HG03280 (cell line): ENCODE measurements around the gene PAX8.
"Not testable (repeated sequence)": the region's sequence is repeated elsewhere in the genome, so short reads cannot be mapped to it uniquely, and the experiment has no call there.

Experiments
- ATAC-seq: cut with Tn5 transposase; IDR thresholded peaks from one replicate; pipeline ENCODE4 v1.9.1; 2021; ENCODE audit warnings: mild to moderate bottlenecking, moderate library complexity; ENCODE audit not compliant: unreplicated experiment

PAX8 gene

DNA sequence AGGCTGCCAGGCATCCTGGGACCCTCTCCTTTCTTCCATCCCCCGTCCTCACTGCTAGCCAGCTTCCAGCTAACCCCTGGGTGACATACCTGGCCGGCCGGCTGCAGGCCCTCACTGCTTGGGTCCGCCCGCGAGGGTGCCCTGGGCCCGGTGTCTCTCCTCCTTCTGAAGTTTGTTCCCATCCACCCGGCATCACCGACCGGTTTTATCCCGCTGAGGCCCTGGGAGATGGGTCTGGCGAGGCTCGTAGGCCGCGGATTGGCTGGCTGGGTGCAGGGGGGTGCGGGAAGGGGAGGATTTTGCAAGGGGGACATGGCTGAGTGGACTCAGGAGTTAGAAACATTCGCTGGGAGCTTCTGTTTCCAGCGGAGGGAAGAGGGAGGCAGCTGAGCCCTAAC lies at the start of gene PAX8:
PAX8 (minus strand) TSS at position 180 of the 398 bp plus-strand sequence. CDS start 527 bp downstream, outside the sequence.
- ATAC-seq, result no peak

DNA sequence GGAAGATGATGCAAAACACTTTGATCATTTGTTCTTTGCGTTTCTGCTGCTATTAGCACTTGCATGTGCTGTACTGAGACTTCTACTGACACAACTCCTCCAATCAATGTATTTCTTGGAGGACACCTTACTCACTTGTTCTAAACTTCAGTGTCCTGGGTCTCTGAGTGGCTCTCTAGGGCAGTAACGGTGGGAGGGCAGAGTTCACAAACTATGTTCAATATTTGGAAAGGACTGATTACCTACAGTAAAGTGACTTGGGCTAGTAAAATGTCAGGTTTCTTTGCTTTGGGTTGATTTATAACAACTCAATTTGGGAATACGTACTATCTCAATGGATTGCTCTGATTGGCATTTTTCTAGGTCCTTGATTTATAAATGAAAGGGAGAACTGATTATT lies 49.3 kb upstream of the PAX8 start:
- ATAC-seq, result no peak

DNA sequence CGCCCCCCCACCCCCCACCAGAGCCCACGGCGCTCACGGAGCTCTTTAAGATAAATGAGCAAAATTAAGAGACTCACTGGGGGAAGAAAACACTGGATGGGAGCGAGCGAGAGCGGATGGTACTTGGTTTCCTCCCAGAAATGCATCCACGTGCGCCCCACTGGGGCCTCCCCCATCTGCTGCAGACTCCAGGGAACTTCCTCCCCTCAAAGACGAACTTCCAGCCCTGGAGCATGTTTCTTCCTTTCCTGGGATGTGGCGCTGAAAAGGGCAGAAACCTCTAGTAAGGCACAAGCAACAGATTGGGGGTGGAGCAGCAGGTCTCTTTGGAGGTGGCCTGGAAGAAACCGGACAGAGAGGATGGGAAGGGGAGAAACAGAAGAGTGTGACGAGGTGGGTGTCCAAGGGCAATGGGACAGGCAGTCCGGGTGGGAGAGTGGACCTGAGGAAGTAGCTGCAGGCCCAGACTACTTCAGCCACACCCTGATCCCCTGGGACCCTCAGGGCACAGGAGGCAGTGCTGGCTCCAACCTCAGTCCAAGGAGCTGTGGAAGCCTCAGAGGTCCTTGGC lies 46.5 kb upstream of the PAX8 start:
- not testable (repeated sequence) for ATAC-seq

DNA sequence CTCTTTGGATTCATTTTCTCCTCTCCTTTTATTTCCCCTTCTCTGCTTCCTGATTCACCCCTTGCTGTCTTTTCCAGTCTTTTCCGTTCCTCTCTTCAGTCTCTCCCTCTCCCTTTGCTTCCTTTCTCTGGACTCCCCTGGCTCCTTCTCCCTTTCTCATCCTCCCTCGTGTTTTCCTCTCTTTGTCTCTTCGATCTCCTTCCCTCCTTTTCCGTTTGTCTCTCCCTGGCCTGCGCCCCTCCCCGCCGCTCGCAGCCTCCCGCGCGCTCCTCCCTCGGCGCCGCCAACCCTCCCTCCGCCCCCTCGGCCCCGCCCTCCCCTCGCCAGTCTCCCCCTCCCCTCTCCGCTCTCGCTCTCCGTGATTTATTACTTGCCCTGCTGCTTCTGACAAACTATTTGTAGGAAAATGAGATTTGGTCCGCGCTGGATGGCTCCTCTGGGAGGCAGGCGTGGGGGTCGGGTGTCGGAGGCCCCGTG lies 46.0 kb upstream of the PAX8 start:
- ATAC-seq, result no peak

DNA sequence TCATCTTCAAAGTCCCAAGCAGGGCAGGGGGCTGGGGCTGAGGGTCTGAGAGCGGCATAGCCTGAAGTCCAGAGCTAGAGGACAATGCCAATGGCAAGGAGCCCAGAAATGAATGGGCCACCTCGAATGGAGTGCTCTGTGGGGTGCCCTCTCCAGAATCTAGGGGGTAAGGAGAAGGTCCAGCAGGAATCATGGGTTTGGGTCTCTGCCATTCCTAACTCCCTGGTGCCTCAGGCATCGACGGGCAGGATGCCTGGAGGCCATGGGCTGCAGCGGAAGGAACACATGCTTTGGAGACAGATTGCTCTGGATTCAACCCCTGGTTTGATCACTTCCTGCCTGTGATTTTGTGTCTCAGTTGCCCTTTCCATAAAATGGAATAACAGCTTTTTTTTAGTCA lies 44.4 kb upstream of the PAX8 start:
- ATAC-seq, result not testable (repeated sequence)

DNA sequence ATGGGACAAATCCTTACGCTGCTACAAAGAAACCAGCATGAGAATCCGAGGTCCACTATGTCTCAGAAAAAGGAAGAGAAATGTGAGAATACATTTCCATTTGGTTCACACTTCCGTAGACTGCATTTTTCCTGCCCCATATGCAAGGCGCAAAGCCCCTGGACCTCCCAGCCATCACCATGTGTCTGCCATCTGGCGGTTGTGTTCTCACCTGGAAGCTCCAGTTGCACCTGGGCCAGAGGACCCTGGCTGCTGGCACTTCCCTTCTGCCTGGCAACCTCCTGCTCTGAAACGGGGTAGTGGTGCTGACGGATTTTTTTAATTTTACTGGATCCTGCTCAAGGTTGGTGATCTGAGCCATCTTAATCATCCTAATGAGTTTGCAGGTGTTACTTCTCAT lies 41.4 kb upstream of the PAX8 start:
- not testable (repeated sequence) for ATAC-seq

DNA sequence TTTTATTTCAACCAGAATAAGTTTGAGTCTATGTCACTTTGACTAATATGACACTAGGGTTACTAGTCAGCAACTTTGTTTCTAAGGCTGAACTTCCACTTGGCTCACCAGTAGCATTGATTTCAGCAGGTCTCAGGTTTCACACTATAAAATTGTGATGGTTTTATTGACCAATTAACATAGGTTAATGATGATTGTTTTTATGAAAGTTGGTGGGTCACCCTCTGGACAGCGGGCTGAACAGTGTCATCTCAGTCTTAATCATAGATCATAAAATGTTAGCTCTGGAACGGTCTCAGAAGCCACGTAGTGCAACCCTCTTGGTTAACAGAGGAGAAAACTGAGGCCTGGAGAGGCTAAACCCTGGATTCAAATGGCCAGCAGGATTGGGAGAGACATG lies 40.2 kb upstream of the PAX8 start:
- ATAC-seq, result not testable (repeated sequence)

DNA sequence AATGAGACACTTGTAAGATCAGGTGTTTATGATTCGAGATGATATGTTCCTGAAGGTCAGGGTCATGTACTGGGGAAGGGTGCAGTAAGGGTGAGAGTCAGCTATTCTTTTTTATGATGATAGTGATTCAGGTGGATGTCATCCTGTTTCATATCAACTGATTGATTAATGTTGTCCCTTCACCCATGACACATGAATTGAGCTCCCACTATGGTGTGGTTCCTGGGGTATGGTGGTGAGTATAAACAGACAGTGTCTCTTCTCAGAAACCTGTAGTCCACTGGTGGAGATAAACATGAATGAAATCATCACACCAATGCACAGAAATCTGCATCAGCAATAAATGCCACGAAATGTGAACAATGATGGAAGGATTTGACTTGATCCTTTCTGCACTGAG lies 37.4 kb upstream of the PAX8 start:
- ATAC-seq, result no peak

DNA sequence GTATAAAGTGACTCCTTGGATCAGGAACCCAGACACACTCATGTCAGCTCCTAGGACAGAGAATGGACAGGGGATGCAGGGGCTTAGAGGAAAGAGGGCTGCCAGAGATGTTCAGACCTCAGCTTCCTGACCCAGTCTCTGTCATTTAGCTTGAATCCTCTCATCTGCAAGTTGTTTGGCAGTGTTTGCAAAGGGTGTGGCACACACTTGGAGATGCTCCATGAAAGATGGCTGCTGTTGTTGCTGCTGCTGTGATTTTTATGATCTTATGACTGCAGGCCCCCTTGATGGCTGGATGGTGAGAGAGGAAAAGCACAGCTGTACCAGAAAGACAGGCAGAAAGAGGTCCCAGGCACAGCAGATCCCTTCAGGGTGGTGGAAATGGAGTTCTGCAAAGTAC lies 35.9 kb upstream of the PAX8 start:
- ATAC-seq, result not testable (repeated sequence)

DNA sequence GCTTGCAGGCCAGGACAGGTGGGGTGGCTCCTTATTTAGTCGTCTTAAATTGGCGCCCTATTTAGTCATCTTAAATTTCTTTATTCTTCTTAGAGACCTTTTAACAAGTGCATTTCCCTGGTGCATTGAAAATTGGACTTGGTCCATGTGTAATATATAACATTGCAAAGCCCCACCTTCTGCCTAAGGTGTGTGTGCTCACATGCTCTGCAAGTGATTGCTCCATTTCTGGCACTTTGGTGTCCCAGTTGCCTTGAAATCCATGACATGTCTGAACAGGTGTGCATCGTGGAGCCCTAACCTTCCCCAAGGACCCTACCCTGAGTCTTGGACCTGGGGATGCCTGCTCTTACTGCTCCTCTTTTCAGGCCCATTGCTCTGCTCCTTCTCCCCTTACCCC lies 35.5 kb upstream of the PAX8 start:
- not testable (repeated sequence) for ATAC-seq

DNA sequence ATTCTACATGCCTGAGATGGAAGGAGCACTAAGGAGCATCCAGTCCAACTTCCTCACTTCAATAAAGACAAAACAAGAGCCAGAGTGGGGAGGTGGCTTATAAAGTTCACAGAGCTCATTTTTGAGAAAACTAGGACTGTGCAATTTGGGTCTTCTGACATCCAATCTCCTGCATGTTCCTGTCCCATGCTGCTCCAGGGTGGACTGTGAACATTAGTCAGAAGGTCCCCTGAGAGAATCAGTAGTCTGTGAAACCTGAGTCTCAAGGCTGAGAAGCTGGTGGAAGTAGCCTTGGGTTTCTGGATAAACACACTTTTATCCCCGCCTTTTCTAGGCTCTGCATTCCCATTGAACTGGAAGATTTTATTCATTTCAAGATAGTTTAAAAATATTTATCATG lies 33.1 kb upstream of the PAX8 start:
- ATAC-seq, result not testable (repeated sequence)

DNA sequence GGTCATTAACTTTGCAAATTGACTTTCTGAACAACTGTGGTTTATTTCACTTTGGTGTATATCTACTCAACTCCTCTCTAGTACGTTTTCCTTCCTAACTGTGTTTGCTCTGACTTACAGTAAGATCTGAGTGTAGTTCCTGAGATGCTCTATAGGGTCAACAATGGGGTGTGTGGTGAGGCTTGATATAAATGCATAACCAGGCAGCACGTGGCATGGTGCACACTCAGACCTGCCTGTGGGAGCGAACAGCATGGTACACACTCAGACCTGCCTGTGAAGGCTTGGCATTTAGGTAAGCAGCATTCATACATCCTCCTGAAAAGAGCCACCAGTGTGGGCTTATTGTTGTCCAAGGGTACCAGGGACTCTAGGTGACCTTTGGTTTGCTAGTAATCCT lies 32.5 kb upstream of the PAX8 start:
- ATAC-seq, result not testable (repeated sequence)

DNA sequence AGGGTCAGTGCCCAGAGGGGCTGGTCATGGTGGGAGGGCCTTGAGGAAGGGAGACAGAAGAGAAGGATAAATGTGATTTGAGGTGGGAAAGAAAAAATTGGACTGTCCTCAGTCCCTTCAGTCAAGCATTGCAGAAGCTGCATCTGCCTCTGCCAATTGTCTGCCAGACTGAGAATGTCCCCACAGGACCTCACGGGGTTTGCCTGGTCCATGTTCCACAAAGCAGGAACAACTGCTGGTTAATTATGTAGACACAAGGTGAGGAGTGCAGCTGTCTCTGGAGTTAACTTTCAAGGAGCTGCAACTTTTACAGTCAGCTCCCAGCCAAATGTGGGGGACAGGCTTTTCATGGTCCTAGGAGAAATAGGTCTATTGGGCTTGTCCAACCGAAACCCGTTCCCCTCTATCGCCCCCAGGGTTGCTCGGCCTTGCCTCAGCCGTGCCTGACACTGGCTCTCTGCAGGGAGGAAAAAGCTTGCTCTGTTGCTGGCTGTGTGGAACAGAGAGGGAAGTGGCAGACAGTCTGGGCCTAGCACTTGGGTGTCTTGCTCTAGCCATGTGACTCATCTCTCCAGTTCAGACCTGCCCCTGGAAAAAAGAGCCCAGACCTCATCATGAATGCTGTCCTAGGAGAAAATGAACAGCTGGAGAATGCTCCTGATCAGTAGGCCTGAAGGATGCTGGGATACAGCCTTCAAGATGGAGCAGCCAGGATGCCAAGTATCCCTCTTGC lies 31.1 kb upstream of the PAX8 start:
- ATAC-seq, result no peak

DNA sequence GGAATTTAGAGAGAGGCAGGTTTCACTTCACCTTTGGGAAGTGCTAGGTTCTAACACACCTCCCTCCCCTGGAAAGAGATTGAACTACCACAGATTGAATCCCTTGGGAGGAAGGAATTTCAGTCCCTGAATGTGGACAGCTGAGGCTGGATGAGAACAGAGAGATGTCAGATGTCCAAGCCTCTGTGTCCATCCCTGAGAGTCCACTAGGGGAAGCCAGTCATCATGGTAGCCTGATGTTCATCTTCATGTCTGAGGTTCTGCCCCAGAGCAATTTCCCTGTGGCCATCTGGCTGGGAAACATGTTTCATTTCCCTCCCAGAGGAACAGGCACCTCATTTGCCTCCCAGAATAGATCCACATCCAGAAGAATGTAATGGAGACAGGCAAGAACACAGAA lies 30.1 kb upstream of the PAX8 start:
- ATAC-seq, result not testable (repeated sequence)

DNA sequence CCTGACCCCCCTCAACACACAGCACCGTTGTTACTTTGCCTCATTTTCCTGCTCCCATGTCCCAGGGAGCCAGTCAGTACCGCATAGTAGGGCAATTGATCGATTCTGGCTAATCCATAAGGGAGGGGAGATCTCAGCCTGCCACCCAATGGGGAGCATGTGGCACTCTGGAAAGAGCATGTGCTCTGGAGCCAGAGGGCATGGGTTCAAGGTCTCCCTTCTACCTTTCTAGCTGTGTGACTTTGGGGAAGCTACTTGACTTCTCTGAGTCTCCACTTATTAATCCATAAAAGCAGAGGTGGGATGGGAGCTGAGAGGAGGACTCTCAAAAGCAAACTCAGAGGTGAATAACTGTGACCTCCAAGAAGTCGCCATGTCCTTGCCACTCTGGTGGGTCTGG lies 27.5 kb upstream of the PAX8 start:
- ATAC-seq, result not testable (repeated sequence)

DNA sequence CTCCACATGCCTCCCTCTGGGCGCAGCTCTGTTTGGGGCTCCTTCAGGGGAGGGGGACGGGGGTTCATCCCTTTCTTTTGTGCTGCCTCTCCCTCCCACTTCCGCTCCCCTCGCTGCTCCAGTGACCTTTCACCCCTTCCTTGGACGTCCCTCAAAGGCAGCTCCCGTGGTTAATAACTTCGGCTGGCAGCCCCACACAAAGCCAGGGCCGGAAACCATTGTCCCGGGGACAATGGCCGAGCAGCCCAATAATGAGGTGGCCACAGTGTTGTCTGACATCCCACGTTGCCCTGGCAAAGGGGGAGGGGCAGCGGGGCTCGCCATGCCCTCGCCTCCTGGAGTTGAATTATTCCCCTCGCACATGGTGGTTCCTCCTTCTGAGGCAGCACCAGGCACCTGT lies 27.0 kb upstream of the PAX8 start:
- ATAC-seq, result not testable (repeated sequence)

DNA sequence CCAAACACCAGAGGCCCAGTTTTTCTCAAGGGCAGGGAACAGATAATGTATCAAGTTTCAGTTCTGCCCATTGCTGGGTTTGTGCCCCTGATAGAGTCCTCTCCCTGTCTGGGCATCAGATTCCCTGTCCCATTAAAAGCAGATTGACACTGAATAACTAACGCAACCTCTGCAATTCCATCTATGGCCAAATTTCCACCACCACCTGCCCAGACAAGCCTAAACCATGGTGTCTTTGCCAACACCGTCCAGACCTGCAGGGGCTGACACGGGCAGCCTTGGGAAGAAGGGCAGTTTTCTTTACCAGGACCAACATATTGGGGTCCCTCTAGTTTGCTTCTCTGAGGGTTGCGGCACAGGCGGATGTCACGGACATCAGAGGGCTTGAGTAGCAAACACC lies 26.4 kb upstream of the PAX8 start:
- no peak for ATAC-seq

DNA sequence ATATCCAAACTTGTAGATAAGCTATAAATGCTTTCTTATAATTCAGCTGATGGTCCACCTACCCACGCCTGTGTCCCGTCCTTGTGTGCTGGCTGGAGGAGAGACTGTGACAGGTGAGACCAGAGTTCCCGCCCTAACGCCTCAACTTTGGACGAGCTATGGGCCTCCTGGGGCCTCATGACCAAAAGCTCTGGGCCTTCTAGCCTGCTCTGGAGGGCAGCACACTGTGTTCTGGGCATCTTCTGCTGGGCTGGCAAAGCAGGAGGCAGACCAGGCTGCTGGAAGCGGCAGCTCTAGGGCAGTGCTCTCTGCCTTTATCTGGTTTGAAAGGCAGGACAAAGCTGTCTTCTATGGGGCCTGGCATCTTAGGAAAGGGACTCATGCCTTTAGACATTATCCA lies 26.0 kb upstream of the PAX8 start:
- ATAC-seq, result no peak

DNA sequence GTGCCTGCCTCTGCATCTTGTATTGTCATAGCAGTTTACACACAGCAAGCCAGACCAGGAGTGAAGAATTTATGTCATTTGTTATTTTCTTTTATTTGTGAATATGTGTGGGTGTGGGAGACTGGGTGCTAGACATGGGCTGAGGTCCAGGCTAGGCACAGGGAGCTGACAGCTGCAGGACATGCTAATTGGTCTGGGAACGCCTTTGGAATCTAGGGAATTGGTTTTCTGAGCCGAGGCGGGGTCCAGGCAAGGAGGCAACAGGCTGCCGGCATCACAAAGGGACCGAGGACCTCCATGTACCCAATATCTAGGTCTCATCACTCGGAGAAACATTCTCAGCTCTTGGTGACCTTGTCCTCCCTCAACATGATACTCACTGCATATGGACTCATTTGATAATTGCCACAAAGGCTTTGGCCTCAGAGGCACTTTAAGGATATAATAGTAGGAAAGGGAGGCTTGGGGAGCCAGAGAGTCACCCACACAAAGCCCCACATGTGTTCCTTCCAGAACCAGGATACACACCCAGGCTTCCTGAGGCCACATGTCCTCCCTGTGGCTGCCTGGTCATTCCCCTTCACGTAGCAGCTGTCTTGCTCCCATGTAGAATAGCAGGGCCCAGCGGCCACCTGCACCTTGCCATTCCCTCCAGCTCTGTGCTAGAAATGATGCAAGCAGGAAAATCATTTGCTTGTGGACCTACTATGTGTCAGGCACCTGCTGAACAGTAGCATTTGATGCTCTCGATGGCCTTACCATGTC lies 23.7 kb upstream of the PAX8 start:
- ATAC-seq, result not testable (repeated sequence)

DNA sequence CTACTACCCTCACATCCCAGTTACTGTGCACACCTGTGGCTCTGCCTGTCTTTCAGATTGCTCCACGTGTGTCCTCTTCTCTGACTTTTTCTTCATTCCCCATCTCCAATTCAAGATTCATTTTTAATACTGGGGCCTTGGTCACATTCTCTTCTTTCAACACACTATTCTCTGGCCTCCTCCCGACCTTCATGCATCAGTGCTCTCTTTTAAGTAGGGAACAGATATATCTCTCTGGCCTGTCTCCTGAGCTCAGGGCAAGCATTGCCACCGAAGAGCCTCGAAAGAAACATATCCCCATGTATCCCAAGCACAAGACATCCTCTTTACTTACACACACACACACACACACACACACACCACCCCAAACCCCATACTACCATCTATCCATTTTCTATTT lies 21.6 kb upstream of the PAX8 start:
- ATAC-seq, result no peak

DNA sequence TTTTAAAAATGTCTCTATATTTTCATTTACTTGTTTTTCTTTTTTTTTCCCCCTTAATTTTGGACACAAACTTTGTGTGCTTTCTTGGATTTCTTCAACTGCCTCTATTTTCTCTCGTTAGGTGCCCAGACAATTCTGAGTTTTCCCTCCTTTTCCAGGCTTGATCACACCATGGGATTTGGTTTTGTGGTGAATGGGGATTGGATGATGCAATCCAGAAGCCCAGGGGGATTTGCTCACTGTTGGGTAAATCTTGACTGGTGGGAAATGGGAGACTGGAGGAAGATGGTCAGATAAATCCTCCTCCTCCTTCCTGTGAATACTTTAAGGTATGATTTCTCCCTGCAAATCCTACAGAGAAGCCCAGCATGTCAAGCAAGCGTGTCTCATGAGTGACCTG lies 19.5 kb upstream of the PAX8 start:
- no peak for ATAC-seq

DNA sequence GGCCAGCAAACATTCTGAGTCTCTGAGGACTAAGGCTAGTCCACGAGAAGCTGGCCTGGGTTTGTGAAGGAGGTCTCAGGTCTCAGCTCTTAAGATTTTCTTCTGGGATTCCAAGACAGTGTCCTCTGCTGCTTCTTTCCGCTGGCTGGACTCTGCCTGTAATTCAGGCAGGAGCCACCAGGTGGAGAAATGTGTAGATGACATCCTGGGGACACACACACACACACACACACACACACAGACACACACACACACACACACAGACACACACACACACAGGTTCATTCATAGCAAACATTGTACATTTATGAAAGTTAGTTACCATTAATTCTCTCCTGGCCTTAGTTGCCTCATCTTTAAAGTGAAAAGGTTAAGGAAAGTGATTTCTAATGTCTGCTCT lies 18.9 kb upstream of the PAX8 start:
- ATAC-seq, result not testable (repeated sequence)
